ENCODE measurements around the gene WWP2. TPM values are rescaled to one million over a fixed set of nuclear protein-coding genes. Genes with fewer than 3 reads are reported as not detected.

The WWP2 gene
- total and polyA plus RNA-seq, 2 donors (not counting 3 experiments of a cell fraction or from before 2014, with no cell fraction given), result 17.9 to 44.9 TPM

DNA sequence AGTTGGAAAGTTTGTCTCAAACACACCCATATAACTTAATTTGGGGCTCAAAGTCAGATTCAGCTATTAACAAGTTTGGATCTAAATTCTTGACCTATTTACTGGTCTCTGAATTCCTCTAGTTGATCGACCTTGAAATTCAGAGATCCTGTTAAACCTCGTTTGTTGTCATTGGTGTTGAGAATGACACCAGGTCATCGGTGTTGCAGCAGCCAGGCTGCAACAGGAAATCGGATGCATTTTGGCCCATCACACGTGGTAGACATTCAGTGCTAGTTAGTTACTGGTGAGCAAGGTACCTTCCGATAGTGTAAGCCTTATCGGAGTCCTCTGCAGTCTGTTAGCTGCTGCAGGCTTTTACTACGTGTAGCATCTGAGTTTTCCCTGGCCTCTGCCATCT is 82.3 kb downstream of the WWP2 start:
- no peak for DNase-seq (ENCODE audit: low read depth, low spot score)
- TF ChIP-seq GATA2 (IDR thresholded peaks at IDR 0.05; ENCODE audit: insufficient read depth, insufficient read length, low read depth, low read length) (no peak), FOS (IDR thresholded peaks at IDR 0.05; ENCODE audit: borderline replicate concordance, insufficient read depth, low read length) (no peak), MYC (IDR thresholded peaks at IDR 0.05; ENCODE audit: low read depth, low read length) (no peak), JUN (IDR thresholded peaks at IDR 0.05; ENCODE audit: borderline replicate concordance, insufficient read depth, insufficient read length, low read depth) (no peak)
- TF ChIP-seq, protein P1, sequence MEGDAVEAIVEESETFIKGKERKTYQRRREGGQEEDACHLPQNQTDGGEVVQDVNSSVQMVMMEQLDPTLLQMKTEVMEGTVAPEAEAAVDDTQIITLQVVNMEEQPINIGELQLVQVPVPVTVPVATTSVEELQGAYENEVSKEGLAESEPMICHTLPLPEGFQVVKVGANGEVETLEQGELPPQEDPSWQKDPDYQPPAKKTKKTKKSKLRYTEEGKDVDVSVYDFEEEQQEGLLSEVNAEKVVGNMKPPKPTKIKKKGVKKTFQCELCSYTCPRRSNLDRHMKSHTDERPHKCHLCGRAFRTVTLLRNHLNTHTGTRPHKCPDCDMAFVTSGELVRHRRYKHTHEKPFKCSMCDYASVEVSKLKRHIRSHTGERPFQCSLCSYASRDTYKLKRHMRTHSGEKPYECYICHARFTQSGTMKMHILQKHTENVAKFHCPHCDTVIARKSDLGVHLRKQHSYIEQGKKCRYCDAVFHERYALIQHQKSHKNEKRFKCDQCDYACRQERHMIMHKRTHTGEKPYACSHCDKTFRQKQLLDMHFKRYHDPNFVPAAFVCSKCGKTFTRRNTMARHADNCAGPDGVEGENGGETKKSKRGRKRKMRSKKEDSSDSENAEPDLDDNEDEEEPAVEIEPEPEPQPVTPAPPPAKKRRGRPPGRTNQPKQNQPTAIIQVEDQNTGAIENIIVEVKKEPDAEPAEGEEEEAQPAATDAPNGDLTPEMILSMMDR (IDR thresholded peaks at IDR 0.05; ENCODE audit: extremely low read depth in 1 of 2, insufficient read depth in 1 of 2, low read depth in 1 of 2, low read length in 2 of 2), result no peak
- peaks cover 0 to 6% of the 10 kb centered on the region in 2 experiments for H3K36me3 ChIP-seq (ENCODE audit: control insufficient read depth in 2 of 2, extremely low read depth in 1 of 2, insufficient read depth in 2 of 2, low read length in 2 of 2)
- dilution Hi-C loops (cut with MboI; ENCODE audit: extremely low pct_ligation_motif_present, low sequenced_read_pairs) (no loop called here), intact Hi-C loops (cut with micrococcal nuclease) (no loop called here)
- ChIA-PET POLR2A (no interaction called here), CTCF (no interaction called here)
- no peak overlapping the region for H3K4me3 ChIP-seq (replicated peaks in 1 of 3; ENCODE audit: insufficient read depth in 1 of 3, low read depth in 1 of 3, low read length in 3 of 3)
- H4K20me1 ChIP-seq (replicated peaks; ENCODE audit: control insufficient read depth, extremely low read depth, insufficient read depth, low read length), result no peaks in the 10 kb centered on the region
- no peaks in the 10 kb centered on the region for H3K79me2 ChIP-seq (ENCODE audit: control insufficient read depth, insufficient read depth, low read length)
- H3K27ac ChIP-seq (ENCODE audit: insufficient read depth, low read depth, low read length), result no peak overlapping the region
- FAIRE-seq, result no peak
- H3K4me1 ChIP-seq (ENCODE audit: control insufficient read depth, extremely low read depth, insufficient read depth, low read length), result peaks cover 15% of the 10 kb centered on the region
- H3K4me2 ChIP-seq (ENCODE audit: insufficient read depth, low read length), result no peak overlapping the region
- H2AFZ ChIP-seq (ENCODE audit: low read depth, low read length), result no peak overlapping the region
- H3K27me3 ChIP-seq (ENCODE audit: control insufficient read depth in 2 of 2, insufficient read depth in 2 of 2, low read length in 2 of 2), result no peaks in the 10 kb centered on the region
- no peaks in the 10 kb centered on the region for H3K9me1 ChIP-seq (replicated peaks; ENCODE audit: control insufficient read depth, extremely low read depth, insufficient read depth, low read length)
- H3K9me3 ChIP-seq (replicated peaks; ENCODE audit: control insufficient read depth, insufficient read depth, low read length), result no peaks in the 10 kb centered on the region
- BruUV-seq (replicated peaks), result no TSS peak
- no peak overlapping the region for H3K9ac ChIP-seq (replicated peaks; ENCODE audit: extremely low read depth, insufficient read depth, low read length)

DNA sequence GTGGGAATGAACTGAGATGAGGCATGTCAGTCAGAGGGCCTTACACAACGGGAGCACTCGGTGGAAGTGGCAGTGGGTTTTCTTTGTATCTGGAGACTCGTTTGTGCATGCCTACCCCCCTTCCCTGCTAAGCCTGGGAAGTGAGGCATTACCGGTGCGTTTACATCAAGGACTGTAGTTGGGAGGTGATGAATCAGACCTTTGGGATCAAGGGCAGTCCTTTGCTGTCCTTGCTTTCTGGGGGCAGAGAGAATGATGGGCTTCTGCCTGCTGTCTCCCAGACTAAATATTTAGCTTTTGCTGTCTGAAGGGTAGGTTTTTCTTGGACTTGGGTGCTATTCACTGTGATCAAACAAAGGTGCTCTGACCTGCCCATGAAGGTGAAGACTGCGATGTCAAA is 83.0 kb downstream of the WWP2 start:
- dilution Hi-C loops (cut with MboI; ENCODE audit: extremely low pct_ligation_motif_present, low sequenced_read_pairs), result no loop called here

More for the DNA sequence above, 83.0 kb downstream of the WWP2 start:
- no peak for TF ChIP-seq GATA2 (IDR thresholded peaks at IDR 0.05; ENCODE audit: insufficient read depth, insufficient read length, low read depth, low read length)
- POLR2A ChIA-PET, result no interaction called here
- no peaks in the 10 kb centered on the region for H3K9me3 ChIP-seq (replicated peaks; ENCODE audit: control insufficient read depth, insufficient read depth, low read length)
- BruUV-seq (replicated peaks), result no TSS peak
- H3K27ac ChIP-seq (ENCODE audit: insufficient read depth, low read depth, low read length), result no peak overlapping the region
- no peaks in the 10 kb centered on the region for H4K20me1 ChIP-seq (replicated peaks; ENCODE audit: control insufficient read depth, extremely low read depth, insufficient read depth, low read length)
- DNase-seq (ENCODE audit: low read depth, low spot score), result no peak
- FAIRE-seq, result no peak
- H3K4me1 ChIP-seq (ENCODE audit: control insufficient read depth, extremely low read depth, insufficient read depth, low read length), result peaks cover 16% of the 10 kb centered on the region
- no peak overlapping the region for H3K4me2 ChIP-seq (ENCODE audit: insufficient read depth, low read length)
- H3K9me1 ChIP-seq (replicated peaks; ENCODE audit: control insufficient read depth, extremely low read depth, insufficient read depth, low read length), result no peaks in the 10 kb centered on the region
- CTCF ChIA-PET, result interaction anchor here (0.7 kb wide), 1 partner anchor 60 kb away, joined by 3 read pairs; no protein-coding TSS in a partner anchor
- no peaks in the 10 kb centered on the region for H3K27me3 ChIP-seq (ENCODE audit: control insufficient read depth in 2 of 2, insufficient read depth in 2 of 2, low read length in 2 of 2)
- no peak overlapping the region for H3K9ac ChIP-seq (replicated peaks; ENCODE audit: extremely low read depth, insufficient read depth, low read length)
- intact Hi-C loops (cut with micrococcal nuclease), result loop anchor here (5.0 kb wide), 2 partner anchors 57 to 72 kb away; no protein-coding TSS in a partner anchor
- H3K4me3 ChIP-seq (replicated peaks in 1 of 3; ENCODE audit: insufficient read depth in 1 of 3, low read depth in 1 of 3, low read length in 3 of 3), result no peak overlapping the region
- H3K36me3 ChIP-seq (ENCODE audit: control insufficient read depth in 2 of 2, extremely low read depth in 1 of 2, insufficient read depth in 2 of 2, low read length in 2 of 2), result peaks cover 0 to 6% of the 10 kb centered on the region in 2 experiments
- no peaks in the 10 kb centered on the region for H3K79me2 ChIP-seq (ENCODE audit: control insufficient read depth, insufficient read depth, low read length)
- H2AFZ ChIP-seq (ENCODE audit: low read depth, low read length), result no peak overlapping the region

All from endothelial cell of umbilical vein (primary cell).